Naive thymus-derived CD4-positive, alpha-beta T cell (primary cell): ENCODE measurements around the gene DDTL. TPM values are rescaled to one million over a fixed set of nuclear protein-coding genes. Genes with fewer than 3 reads are reported as not detected.
"Not testable (repeated sequence)": the region's sequence is repeated elsewhere in the genome, so short reads cannot be mapped to it uniquely, and the experiment has no call there.

Experiments
- ATAC-seq: fragments of 150-1000 bp; cut with Tn5 transposase; 2 replicates; pipeline ENCODE4 v1.10.0; 2021; ENCODE audit warnings: mild to moderate bottlenecking, moderate library complexity
- CTCF ChIA-PET: fragments of 350-600 bp; sonication (Branson Sonifier 250); formaldehyde crosslinking; loops from one replicate; lab custom pipeline; 2021; ENCODE audit warnings: antibody characterized with exemption; lab: Charles Lee
- POLR2A ChIA-PET: fragments of 350-600 bp; sonication (Branson Sonifier 250); formaldehyde crosslinking; loops from one replicate; lab custom pipeline; 2021; ENCODE audit warnings: antibody characterized with exemption, inconsistent platforms; lab: Charles Lee
- DNase-seq, 9 donors: peaks; one replicate each; pipeline versions ENCODE4 v3.0.0 to v3.0.0-alpha.2; 2020 to 2022; ENCODE audit warnings: mixed read lengths in 1 of 9
- H3K27ac ChIP-seq: one replicate; pipeline ENCODE4 v1.7.0; 2013; ENCODE audit warnings: mild to moderate bottlenecking, low read depth, low read length, moderate library complexity
- H3K27me3 ChIP-seq, 2 donors: one replicate each; pipeline ENCODE4 v1.7.0; 2013; ENCODE audit warnings: low read length in 2 of 2, mild to moderate bottlenecking in 2 of 2, moderate library complexity in 2 of 2; ENCODE audit not compliant: control insufficient read depth in 2 of 2, insufficient read depth in 2 of 2
- H3K36me3 ChIP-seq, 3 experiments: 1 replicate in 2 of 3; 2 replicates in 1 of 3; pipeline ENCODE4 v1.7.0; 2013; ENCODE audit warnings: low read length in 3 of 3, mild to moderate bottlenecking in 3 of 3, moderate library complexity in 1 of 3; ENCODE audit not compliant: insufficient read depth in 3 of 3, control insufficient read depth in 2 of 3
- H3K4me1 ChIP-seq, 2 donors: one replicate each; pipeline ENCODE4 v1.7.0; 2013; ENCODE audit warnings: low read length in 2 of 2, mild to moderate bottlenecking in 2 of 2, moderate library complexity in 1 of 2; ENCODE audit not compliant: control insufficient read depth in 2 of 2, insufficient read depth in 2 of 2
- H3K4me3 ChIP-seq: 2 replicates; pipeline ENCODE4 v1.7.0; 2013; ENCODE audit warnings: mild to moderate bottlenecking, low read length
- H3K9me3 ChIP-seq, 3 experiments: 1 replicate in 2 of 3; 2 replicates in 1 of 3; pipeline ENCODE4 v1.7.0; 2013; ENCODE audit warnings: low read length in 3 of 3; ENCODE audit not compliant: control insufficient read depth in 2 of 3
- H3K27ac Mint-ChIP-seq, 9 donors: one replicate each; pipeline ENCODE4 v1.8.0; 2020 to 2022; ENCODE audit warnings: mixed read lengths in 9 of 9, mild to moderate bottlenecking in 8 of 9, moderate library complexity in 5 of 9, inconsistent platforms in 2 of 9
- H3K27me3 Mint-ChIP-seq, 5 donors: one replicate each; pipeline ENCODE4 v1.8.0; 2021 to 2022; ENCODE audit warnings: mixed read lengths in 5 of 5, mild to moderate bottlenecking in 1 of 5
- H3K36me3 Mint-ChIP-seq, 5 donors: one replicate each; pipeline ENCODE4 v1.8.0; 2020 to 2022; ENCODE audit warnings: mixed read lengths in 5 of 5, mild to moderate bottlenecking in 3 of 5, inconsistent platforms in 1 of 5
- H3K4me1 Mint-ChIP-seq, 7 donors: one replicate each; pipeline ENCODE4 v1.8.0; 2020 to 2022; ENCODE audit warnings: mixed read lengths in 7 of 7, mild to moderate bottlenecking in 3 of 7, inconsistent platforms in 1 of 7
- H3K4me3 Mint-ChIP-seq, 10 donors: one replicate each; pipeline ENCODE4 v1.8.0; 2020 to 2022; ENCODE audit warnings: mild to moderate bottlenecking in 10 of 10, mixed read lengths in 10 of 10, moderate library complexity in 6 of 10, inconsistent platforms in 2 of 10
- H3K9me3 Mint-ChIP-seq, 11 donors: one replicate each; pipeline ENCODE4 v1.8.0; 2020 to 2022; ENCODE audit warnings: mixed read lengths in 11 of 11, mild to moderate bottlenecking in 4 of 11, inconsistent platforms in 1 of 11, moderate library complexity in 1 of 11
- intact Hi-C, 2 donors: fragments of 100-400 bp; cut with micrococcal nuclease; formaldehyde crosslinking; loops; one replicate each; pipeline ENCODE4 v1.15.1; 2023
- polyA plus RNA-seq, 2 donors: library from polyadenylated mRNA; unstranded; fragments of 300-500 nt; fragmentation: Illumina TruSeq; gene quantifications; one replicate each; pipeline ENCODE4 v1.2.3, GENCODE V29; 2021
- total RNA-seq, 6 experiments: library from RNA in 5 of 6; stranded (reverse) in 5 of 6; gene quantifications; 1 replicate in 5 of 6; 2 replicates in 1 of 6; pipeline ENCODE4 v1.2.3 and lab custom pipeline; 2021 to 2026

Gene DDTL
- total and polyA plus RNA-seq, 7 experiments from 2014 or later, result 2.3 to 5.7 (median 3.6) TPM

DNA sequence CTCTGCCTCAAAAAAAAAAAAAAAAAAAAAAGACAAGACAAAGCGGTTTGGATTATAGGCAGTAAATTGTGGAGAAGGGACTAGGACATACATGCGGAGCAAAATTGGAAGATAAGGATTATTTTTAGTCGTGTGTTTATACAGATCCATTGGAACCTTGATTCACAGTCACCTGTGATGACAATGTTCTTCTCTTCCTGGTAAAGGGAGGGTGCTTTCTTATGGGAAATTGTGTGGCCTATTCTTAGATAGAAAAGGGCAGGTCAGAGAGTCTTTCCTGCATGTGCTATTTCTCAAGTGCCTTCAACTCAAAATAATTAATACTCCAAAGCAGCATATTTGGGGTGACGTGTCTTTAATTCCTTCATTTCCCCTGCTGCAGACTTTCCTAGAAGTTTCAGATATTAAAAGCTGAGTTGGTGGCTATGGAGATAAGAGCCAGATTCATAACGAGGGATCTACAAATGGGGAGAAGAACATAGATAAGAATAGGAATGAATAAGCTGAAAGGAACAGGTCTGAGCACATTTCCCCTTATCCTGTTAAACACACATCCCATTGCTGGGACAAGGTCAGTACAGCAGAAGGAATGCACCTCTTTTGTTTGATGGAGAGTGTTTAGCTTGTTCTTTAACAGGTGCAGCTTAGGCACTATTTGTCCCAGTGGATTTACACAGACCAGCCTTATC lies 28.2 kb upstream of the DDTL start:
- Histone ChIP-seq H3K4me3 (no peak overlapping the region), H3K36me3 (no peaks in the 10 kb centered on the region), H3K9me3 (no peaks in the 10 kb centered on the region), H3K27ac (no peak overlapping the region), H3K4me1 (no peaks in the 10 kb centered on the region), H3K27me3 (no peaks in the 10 kb centered on the region)
- POLR2A ChIA-PET, result no interaction called here
- Mint-ChIP-seq H3K4me3 (no peak overlapping the region), H3K27ac (no peak overlapping the region), H3K9me3 (no peaks in the 10 kb centered on the region), H3K4me1 (peaks cover 0 to 3% (median 0%) of the 10 kb centered on the region in 7 donors), H3K36me3 (no peaks in the 10 kb centered on the region), H3K27me3 (peaks cover 0 to 13% (median 3%) of the 10 kb centered on the region in 5 donors)
- CTCF ChIA-PET, result no interaction called here
- ATAC-seq (no peak), DNase-seq (no peak)
- intact Hi-C loops, result no loop called here

DNA sequence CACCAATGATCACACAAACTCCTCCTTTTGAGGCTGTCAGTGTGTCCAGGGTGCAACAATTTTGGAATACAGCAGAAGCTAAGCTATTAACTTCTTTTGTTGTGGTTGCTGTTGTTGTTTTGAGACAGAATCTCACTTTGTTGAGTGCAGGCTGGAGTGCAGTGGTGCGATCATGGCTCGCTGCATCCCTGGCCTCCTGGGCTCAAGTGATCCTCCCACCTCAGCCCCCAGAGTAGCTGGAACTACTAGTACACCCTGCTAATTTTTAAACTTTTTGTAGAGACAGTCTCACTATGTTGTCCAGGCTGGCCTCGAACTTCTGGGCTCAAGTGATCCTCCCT lies 27.7 kb upstream of the DDTL start:
- H3K27ac Mint-ChIP-seq, result no peak overlapping the region
- no peaks in the 10 kb centered on the region for H3K4me1 ChIP-seq
- no peak overlapping the region for H3K27ac ChIP-seq
- no peaks in the 10 kb centered on the region for H3K36me3 Mint-ChIP-seq
- no peaks in the 10 kb centered on the region for H3K9me3 Mint-ChIP-seq
- H3K4me3 ChIP-seq, result no peak overlapping the region
- H3K27me3 ChIP-seq, result no peaks in the 10 kb centered on the region
- ChIA-PET CTCF (no interaction called here), POLR2A (no interaction called here)
- H3K4me1 Mint-ChIP-seq, result peaks cover 0 to 3% (median 0%) of the 10 kb centered on the region in 7 donors
- ATAC-seq (no peak), DNase-seq (no peak)
- no peak overlapping the region for H3K4me3 Mint-ChIP-seq
- peaks cover 0 to 11% (median 3%) of the 10 kb centered on the region in 5 donors for H3K27me3 Mint-ChIP-seq
- H3K36me3 ChIP-seq, result no peaks in the 10 kb centered on the region
- H3K9me3 ChIP-seq, result no peaks in the 10 kb centered on the region
- intact Hi-C loops, result no loop called here

DNA sequence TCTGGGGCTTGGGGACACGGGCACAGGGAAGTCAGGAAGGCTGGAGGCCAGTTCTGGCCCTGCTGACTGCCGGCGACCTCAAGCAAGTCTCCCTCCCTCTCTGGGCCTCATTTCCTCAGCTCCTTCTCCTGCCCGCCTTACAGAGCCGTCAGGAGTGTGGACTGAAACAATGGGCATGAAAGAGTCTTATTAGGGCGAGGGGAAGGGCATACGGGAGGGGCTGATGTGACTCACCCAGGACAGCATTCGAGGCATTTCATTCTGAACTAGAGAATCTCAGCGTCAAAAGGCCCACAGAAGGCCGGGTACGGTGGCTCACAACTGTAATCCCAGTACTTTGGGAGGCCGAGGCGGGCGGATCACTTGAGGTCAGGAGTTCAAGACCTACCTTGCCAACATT lies 26.5 kb upstream of the DDTL start:
- H3K27ac ChIP-seq, H3K9me3 ChIP-seq, H3K4me1 Mint-ChIP-seq, DNase-seq, H3K27me3 ChIP-seq, H3K4me3 ChIP-seq, H3K36me3 ChIP-seq, H3K4me3 Mint-ChIP-seq, ATAC-seq, H3K4me1 ChIP-seq, intact Hi-C loops, POLR2A ChIA-PET, H3K9me3 Mint-ChIP-seq, H3K36me3 Mint-ChIP-seq, CTCF ChIA-PET, H3K27ac Mint-ChIP-seq: not testable (repeated sequence)
- H3K27me3 Mint-ChIP-seq, result peaks cover 0 to 18% (median 3%) of the 10 kb centered on the region in 5 donors

DNA sequence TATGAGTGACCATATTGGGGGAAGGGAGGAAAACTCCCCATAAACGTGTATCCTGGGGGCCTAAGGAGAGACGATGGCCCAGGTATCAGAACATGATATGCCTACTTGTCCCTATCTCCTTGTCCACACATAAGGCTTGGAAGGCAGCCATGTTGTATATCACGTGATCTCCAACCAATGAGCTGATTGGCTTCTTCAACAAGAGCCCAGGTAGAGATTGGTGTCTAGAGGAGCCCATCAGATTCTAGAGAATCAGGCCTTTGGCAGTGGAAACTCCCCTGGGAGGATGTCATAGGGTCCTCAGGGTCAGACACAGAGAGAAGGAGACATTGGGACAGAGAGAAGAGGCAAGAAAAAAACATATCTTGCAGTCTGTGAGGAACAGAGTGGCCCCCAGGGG lies 19.3 kb upstream of the DDTL start:
- not testable (repeated sequence) for H3K27ac Mint-ChIP-seq, ATAC-seq

DNA sequence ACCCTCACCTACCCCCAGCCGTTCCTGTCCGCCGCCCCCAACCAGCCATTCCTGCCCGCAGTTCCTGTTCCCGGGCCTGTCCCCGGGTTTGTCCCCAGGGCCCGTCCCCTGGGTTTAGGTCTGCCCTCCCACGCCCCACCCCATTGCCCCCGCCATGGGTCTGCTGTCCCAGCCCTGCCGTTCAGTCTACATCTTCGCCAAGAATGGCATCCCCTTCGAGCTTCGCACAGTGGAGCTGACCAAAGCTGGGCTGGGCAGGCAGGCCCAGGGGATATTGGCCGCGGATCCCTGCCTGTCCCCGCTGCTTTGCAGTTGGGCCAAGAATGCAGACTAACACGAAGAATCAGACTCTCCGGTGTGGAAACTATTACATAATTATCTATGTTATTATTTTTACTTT lies 16.9 kb upstream of the DDTL start:
- H3K27ac ChIP-seq, CTCF ChIA-PET, H3K4me3 ChIP-seq, H3K9me3 Mint-ChIP-seq, H3K27me3 ChIP-seq, H3K4me1 ChIP-seq, H3K36me3 Mint-ChIP-seq, H3K36me3 ChIP-seq, H3K27ac Mint-ChIP-seq, H3K9me3 ChIP-seq, ATAC-seq, H3K4me1 Mint-ChIP-seq, DNase-seq, H3K4me3 Mint-ChIP-seq: not testable (repeated sequence)
- peaks cover 0 to 11% (median 0%) of the 10 kb centered on the region in 5 donors for H3K27me3 Mint-ChIP-seq
- POLR2A ChIA-PET, result interaction anchor here (0.6 kb wide), 1 partner anchor 36 kb away, joined by 4 read pairs; no protein-coding TSS in a partner anchor
- intact Hi-C loops, result loop anchor here in 1 of 2 donors (10.0 kb wide), 1 partner anchor 85 kb away; no protein-coding TSS in a partner anchor

More for the DNA sequence above, 19.3 kb upstream of the DDTL start:
- H3K9me3 Mint-ChIP-seq, H3K27ac ChIP-seq, H3K36me3 Mint-ChIP-seq, H3K9me3 ChIP-seq, POLR2A ChIA-PET, H3K4me3 ChIP-seq, DNase-seq, H3K4me1 ChIP-seq, H3K4me3 Mint-ChIP-seq, H3K36me3 ChIP-seq, H3K4me1 Mint-ChIP-seq, CTCF ChIA-PET, H3K27me3 ChIP-seq, intact Hi-C loops: not testable (repeated sequence)
- H3K27me3 Mint-ChIP-seq, result peaks cover 0 to 23% (median 0%) of the 10 kb centered on the region in 5 donors

DNA sequence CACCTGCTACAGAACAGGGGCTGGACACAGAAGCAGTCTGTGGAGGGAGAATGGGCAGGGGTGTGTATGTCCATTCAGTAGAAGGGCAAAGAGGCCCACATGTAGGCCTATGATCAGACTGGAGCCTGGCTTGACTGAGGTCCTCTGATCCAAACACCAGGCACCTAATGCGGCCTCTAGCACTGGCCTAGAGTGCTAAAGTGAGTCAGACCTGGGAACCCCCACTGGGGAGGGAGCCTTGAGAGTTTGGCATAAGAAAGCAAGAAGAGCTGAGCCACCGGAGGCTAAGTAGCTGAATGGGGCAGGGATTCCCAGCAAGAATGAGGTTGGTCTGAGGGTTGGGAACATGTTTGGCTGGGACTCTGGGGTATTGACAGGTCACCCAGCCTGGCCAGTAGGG lies 15.3 kb upstream of the DDTL start:
- H3K36me3 ChIP-seq, DNase-seq, POLR2A ChIA-PET, H3K4me1 ChIP-seq, H3K9me3 Mint-ChIP-seq, H3K4me1 Mint-ChIP-seq, H3K9me3 ChIP-seq, H3K27me3 ChIP-seq, H3K27ac ChIP-seq, H3K4me3 Mint-ChIP-seq, H3K27me3 Mint-ChIP-seq, CTCF ChIA-PET, H3K27ac Mint-ChIP-seq, H3K4me3 ChIP-seq, H3K36me3 Mint-ChIP-seq, ATAC-seq: not testable (repeated sequence)
- intact Hi-C loops, result loop anchor here in 1 of 2 donors (10.0 kb wide), 1 partner anchor 87 kb away; no protein-coding TSS in a partner anchor

DNA sequence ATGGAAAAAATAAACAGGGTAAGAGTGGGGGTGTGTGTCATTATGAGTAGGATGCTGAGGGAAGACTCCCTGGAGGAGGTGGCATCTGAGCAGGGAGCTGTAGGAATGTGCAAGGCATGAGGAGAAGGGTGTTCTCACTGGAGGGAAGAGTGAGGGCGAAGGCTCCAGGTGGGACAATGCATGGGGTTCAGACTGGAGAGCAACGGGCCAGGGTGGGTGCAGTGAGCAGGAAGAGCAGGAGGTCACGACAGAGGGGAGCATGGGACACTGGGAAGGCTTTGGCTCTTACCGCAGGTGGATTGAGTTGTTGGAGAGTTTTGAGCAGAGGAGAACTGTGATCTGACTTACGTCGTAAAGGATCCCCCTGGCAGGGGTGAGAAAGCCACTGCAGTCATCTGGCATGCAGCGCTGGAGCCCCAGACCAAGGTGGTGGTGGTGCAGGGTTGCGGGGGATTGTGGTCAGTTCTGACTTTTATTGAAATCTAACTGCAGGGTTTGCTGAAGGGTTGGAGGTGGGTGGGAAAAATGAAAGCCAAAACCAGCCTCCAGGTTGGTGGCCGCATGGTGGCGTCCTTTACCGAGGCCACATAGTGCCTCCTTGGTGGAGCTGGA lies 13.8 kb upstream of the DDTL start:
- CTCF ChIA-PET, result interaction anchor here (0.6 to 1.0 kb wide), 2 partner anchors 93 to 155 kb away, joined by 3 read pairs; no protein-coding TSS in a partner anchor
- H3K4me1 Mint-ChIP-seq, ATAC-seq, H3K4me3 Mint-ChIP-seq, H3K36me3 ChIP-seq, H3K9me3 ChIP-seq, POLR2A ChIA-PET, H3K27me3 Mint-ChIP-seq, H3K27me3 ChIP-seq, DNase-seq, H3K4me1 ChIP-seq, H3K27ac ChIP-seq, H3K36me3 Mint-ChIP-seq, H3K4me3 ChIP-seq, H3K9me3 Mint-ChIP-seq: not testable (repeated sequence)
- peak overlapping the region in 1 of 9 donors; percentile 14 for H3K27ac Mint-ChIP-seq
- intact Hi-C loops, result loop anchor here in 1 of 2 donors (10.0 kb wide), 1 partner anchor 88 kb away; no protein-coding TSS in a partner anchor
